CD4-positive, alpha-beta T cell treated with Interleukin-21 for 1 hour (primary cell): ENCODE data around the gene ATP4B.

Experiments
- DNase-seq: peaks from one replicate; pipeline ENCODE4 v3.0.0-alpha.2; 2020

ATP4B gene

GRCh38 chr13:113657851-113658741, at the start of gene ATP4B:
Gene ATP4B, minus strand, starts transcription at chr13:113658198. Its CDS starts 54 bp downstream, at chr13:113658144.
- DNase-seq: no peak

DNA sequence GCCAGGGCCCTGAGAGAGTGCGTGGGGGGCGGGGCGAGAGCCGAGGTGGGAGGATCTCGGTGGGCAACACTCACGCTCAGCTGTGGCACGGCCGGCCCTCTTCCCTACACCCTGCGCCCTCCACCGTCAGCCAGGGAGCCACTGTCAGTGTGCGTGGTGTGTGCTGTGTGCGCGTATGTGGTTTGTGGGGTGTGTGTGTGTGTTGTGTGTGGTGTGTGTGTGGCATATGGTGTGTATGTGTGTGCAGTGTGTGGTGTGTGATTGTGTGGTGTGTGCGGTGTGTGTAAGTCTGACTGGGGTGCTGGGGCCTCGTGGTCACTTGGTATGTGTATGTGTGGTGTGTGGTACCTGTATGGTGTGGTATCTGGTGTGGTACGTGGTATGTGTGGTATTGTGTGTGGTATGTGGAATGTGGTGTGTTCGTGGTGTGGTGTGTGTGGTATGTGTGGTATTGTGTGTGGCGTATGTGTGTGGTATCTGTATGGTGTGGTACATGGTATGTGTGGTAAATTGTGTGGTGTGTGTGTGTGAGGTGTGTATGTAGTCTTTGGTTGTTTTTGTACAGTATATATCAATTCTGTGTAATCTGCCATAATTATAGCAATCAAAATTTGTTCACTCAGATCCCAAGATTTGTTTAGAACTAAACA, 14.1 kb upstream of the ATP4B start:
- no peak for DNase-seq

- no peak for DNase-seq
Observed at GRCh38 chr13:113671066-113672001, 13.3 kb upstream of the ATP4B start.

DNA sequence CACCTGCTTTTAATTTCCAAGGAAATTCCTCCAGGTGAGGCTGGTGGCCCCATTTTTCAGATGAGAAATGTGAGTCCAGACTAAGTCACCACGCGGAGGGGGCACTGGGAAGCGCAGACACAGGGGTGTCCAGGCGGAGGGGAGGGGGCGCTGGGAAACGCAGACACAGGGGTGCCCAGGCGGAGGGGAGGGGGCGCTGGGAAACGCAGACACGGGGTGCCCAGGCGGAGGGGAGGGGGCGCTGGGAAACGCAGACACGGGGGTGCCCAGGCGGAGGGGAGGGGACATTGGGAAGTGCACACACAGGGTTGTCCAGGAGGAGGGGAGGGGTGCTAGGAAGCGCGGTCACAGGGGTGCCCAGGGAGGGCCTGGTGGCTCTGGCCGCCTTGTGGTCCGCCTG, 12.5 kb upstream of the ATP4B start:
- DNase-seq: no peak

- DNase-seq: no peak
Observed at GRCh38 chr13:113669755-113670341, 11.8 kb upstream of the ATP4B start.

GRCh38 chr13:113669231-113669754, 11.3 kb upstream of the ATP4B start:
- DNase-seq: no peak

DNA sequence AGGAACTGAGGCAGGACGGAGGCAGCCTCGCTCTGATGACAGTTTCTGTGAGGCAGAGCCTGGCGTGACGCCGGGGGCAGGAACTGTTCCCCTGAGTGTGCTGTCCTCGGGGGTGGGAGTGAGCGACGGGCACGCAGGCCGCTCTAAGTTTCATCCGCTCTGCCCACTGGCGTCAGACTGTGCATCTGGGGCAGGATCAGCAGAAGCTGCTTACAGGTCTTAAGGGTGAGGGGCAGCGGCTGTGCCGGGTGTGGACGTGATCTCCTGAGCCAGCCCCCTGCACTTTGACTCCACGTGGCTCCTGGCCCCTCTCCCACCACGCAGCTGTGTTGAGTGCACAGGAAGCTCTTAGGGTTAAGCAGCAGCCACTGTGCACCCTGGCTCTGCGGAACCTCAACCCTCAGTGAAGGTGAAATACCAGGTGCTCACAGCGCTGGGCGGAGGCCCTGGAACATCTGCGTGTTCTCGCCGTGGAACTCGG, 10.5 kb upstream of the ATP4B start:
- DNase-seq: no peak

DNA sequence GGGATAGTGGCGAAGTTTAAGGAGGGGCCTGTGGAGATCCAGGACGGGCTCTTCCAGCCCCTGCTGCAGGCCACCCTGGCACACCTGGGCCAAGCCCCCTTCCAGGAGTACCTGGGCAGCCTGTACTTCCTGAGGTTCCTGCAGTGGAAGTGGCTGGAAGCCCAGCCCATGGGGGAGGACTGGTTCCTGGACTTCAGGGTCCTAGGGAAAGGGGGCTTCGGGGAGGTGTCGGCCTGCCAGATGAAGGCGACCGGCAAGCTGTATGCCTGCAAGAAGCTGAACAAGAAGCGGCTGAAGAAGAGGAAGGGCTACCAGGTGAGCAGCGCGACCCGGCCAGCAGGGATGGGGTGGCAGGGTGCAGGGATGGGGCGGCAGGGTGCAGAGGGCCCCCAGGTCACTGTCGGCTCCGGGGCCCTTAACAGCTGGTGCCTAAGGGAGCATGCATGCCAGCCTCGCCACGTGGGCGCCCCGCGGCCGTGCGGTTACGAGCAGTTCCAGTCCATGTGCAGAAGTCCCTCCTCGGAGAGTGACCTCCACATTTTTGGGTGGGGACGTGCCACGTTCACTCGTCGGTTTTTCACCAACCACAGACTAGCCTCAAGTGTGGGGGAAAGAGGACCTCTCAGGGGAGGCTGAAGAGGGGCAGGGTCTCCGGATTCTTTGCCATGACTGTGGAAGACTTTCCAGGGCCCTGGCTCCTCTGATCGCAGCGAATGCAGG, 9.9 kb upstream of the ATP4B start:
- DNase-seq: no peak

- DNase-seq: no peak
Observed at GRCh38 chr13:113666951-113667701, 9.1 kb upstream of the ATP4B start, which contains the start of gene GRK1. Gene GRK1, plus strand, starts transcription at chr13:113667219. Its CDS starts 168 bp downstream, at chr13:113667387.

GRCh38 chr13:113666329-113666670, 8.3 kb upstream of the ATP4B start:
- no peak for DNase-seq

DNA sequence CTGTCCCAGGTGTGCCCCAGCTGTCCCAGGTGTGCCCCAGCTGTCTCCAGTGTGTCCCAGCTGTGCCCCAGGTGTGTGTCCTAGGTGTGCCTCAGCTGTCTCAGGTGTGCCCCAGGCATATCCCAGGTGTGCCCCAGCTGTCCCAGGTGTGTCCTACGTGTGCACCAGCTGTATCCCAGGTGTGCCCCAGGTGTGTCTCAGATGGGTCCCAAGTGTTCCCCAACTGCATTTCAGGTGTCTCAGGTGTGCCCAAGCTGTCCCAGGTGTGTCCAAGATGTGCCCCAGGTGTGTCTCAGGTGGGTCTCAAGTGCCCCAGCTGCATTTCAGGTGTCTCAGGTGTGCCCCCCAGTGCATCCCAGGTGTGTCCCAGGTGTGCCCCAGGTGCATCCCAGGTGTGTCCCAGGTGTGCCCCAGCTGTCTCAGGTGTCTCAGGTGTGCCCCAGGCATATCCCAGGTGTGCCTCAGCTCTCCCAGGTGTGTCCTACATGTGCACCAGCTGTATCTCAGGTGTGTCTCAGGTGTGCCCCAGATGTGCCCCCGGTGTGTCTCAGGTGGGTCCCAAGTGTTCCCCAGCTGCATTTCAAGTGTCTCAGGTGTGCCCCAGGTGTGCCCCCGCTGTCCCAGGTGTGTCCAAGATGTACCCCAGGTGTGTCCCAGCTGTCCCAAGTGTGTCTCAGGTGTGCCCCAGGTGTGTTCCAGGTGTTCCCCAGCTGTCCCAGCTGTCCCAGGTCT, 7.8 kb upstream of the ATP4B start:
- no peak for DNase-seq

- no peak for DNase-seq
Observed at GRCh38 chr13:113664751-113665596, 7.0 kb upstream of the ATP4B start.

DNA sequence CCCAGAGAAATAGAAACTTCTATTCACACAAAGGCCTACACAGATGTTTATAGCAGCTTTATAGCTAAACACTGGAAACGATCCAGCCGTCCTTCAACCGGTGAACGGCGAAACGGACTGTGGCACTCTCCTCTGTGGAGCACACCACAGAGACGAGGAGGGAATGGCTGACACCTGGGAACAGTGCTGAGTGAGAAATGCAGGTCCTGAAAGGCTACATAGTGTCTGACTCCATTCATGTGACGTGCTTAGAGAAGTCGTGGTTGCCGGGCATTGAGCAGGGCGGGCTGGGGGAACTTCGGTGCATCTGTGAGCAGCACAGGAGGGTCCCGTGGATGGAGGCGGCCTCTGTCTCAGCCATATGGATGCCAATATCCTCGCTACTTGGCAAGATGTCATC, 5.9 kb upstream of the ATP4B start:
- DNase-seq: no peak

DNA sequence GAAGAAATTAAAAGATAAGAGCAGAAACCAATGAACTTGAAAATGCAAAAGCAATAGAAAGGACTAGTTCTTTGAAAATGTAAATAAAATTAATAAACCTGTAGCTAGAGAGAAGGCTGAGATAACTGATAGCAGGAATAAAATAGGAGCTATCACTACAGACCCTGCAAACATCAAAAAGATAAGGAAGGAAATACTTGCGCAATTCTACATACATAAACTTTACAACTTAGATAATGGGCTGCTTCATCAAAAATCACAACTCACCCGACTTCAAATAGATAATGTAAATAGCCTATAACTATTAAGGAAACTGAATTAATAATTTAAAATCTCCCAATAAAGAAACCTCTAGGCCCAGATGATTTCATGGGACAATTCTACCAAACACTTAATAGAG, 3.5 kb upstream of the ATP4B start:
- DNase-seq: no peak

GRCh38 chr13:113660066-113660465, 2.1 kb upstream of the ATP4B start:
- DNase-seq: no peak

DNA sequence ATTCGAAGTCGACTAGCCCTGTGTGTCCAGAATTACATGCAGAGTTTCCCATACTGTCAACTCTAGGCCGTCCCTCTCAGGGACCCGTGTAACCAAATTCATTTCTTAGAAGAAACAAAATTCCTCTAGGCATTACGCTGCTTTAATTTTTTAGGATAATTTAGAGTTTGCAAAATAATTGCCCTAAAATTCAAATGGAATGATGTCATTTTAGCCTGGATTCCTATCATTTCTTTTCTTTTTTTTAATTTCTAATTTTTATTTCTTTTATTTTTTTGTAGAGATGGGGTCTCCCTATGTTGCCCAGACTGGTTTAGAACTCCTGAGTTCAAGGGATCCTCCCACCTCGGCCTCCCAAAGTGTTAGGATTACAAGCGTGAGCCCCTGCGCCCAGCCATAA, 1.3 kb upstream of the ATP4B start:
- DNase-seq: no peak

- DNase-seq: no peak
Observed at GRCh38 chr13:113658836-113659235, 838 bp upstream of the ATP4B start.

- DNase-seq: no peak
Observed at GRCh38 chr13:113656831-113657671, 947 bp downstream of the ATP4B start.
